Measurements from ENCODE around the gene STXBP5L.

DNA sequence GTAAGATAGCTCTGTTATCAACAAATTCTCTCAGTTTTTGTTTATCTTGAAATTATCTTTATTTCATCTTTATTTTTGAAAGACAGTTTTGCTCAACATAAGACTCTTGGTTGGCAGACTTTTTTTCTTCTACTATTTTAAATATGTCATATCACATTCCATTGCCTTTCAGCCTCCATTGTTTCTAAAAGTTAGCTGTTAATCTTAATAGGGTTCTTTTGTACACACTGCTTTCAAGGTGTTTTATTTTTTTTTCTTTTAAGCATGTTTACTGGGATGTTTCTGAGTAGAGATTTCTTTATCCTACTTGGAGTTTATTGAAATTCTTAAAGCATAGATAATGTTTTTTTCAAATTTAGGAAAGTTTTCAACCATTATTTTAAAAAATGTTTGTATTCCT is 294.6 kb downstream of the STXBP5L start:
- TF ChIP-seq POLR2A (IDR thresholded peaks at IDR 0.05; ENCODE audit: low read length) = no peak
- no peak for TF ChIP-seq GATA1 (IDR thresholded peaks at IDR 0.05; ENCODE audit: low read depth, low read length)
